Panc1 (cell line): ENCODE measurements around the gene FAM149A. TPM values are rescaled to one million over a fixed set of nuclear protein-coding genes. Genes with fewer than 3 reads are reported as not detected.

ENCODE experiments used
- ATAC-seq: fragments of 200-7000 bp; cut with Tn5 transposase; 2 replicates; pipeline ENCODE4 v1.9.1; 2020; ENCODE audit warnings: mild to moderate bottlenecking, moderate library complexity
- BruUV-seq: library from RNA; stranded (reverse); fragments of 400-500 nt; replicated peaks from 2 replicates; lab custom pipeline; 2021; lab: Mats Ljungman, UMichigan
- CTCF ChIA-PET: fragments of 300-600 bp; sonication (Branson Sonifier 250); formaldehyde crosslinking; loops from one replicate; lab custom pipeline; 2022; ENCODE audit warnings: antibody characterized with exemption; lab: Charles Lee
- POLR2A ChIA-PET: fragments of 300-600 bp; sonication (Branson Sonifier 250); formaldehyde crosslinking; loops from one replicate; lab custom pipeline; 2022; ENCODE audit warnings: antibody characterized with exemption; lab: Charles Lee
- DNase-seq: peaks from one replicate; pipeline ENCODE4 v3.0.0-alpha.2; 2010; ENCODE audit warnings: low read depth, low spot score
- H3K27ac ChIP-seq: 2 replicates; pipeline ENCODE4 v1.5.1; 2011; ENCODE audit warnings: mild to moderate bottlenecking, low read length, inconsistent platforms
- H3K27me3 ChIP-seq: fragments of 200-500 bp; sonication (Bioruptor generic); 2 replicates; pipeline ENCODE4 v1.6.0; 2014; ENCODE audit warnings: low read length, inconsistent platforms; ENCODE audit not compliant: control insufficient read depth, insufficient read depth
- H3K36me3 ChIP-seq: fragments of 200-500 bp; sonication (Bioruptor generic); 2 replicates; pipeline ENCODE4 v1.5.1; 2014; ENCODE audit warnings: inconsistent platforms, mild to moderate bottlenecking, low read length, moderate library complexity; ENCODE audit not compliant: control insufficient read depth, insufficient read depth
- H3K4me1 ChIP-seq: 2 replicates; pipeline ENCODE4 v1.5.1; 2011; ENCODE audit warnings: inconsistent platforms, mild to moderate bottlenecking, low read length, moderate library complexity; ENCODE audit not compliant: control insufficient read depth, insufficient read depth
- H3K4me3 ChIP-seq, 2 experiments: 2 replicates each; pipeline ENCODE4 v1.5.1; 2011 to 2012; ENCODE audit warnings: low read depth in 2 of 2, low read length in 2 of 2, mild to moderate bottlenecking in 2 of 2, inconsistent platforms in 1 of 2, moderate library complexity in 1 of 2
- H3K9me3 ChIP-seq: fragments of 200-500 bp; sonication (Bioruptor generic); 2 replicates; pipeline ENCODE4 v1.5.1; 2014; ENCODE audit warnings: low read depth, mild to moderate bottlenecking, inconsistent platforms, low read length, moderate library complexity; ENCODE audit not compliant: control insufficient read depth, insufficient read depth
- POLR2AphosphoS5 ChIP-seq: IDR thresholded peaks from 2 replicates; pipeline ENCODE4 v1.6.1; 2012; ENCODE audit warnings: mild to moderate bottlenecking, low read depth, low read length, moderate library complexity
- SIN3A ChIP-seq: IDR thresholded peaks from 2 replicates; pipeline ENCODE4 v1.6.1; 2012; ENCODE audit warnings: low read depth, mild to moderate bottlenecking, low read length, moderate library complexity, borderline replicate concordance; ENCODE audit not compliant: insufficient read depth
- TCF7L2 ChIP-seq: IDR thresholded peaks from 2 replicates; pipeline ENCODE4 v1.6.1; 2011; ENCODE audit warnings: mild to moderate bottlenecking, low read depth, low read length, inconsistent platforms
- in situ Hi-C: cut with HindIII; loops from 2 replicates; pipeline ENCODE4 v1.10.0; 2016; ENCODE audit warnings: low sequenced_read_pairs, low pct_unique_long_range_greater_than_20kb
- intact Hi-C: fragments of 100-400 bp; cut with micrococcal nuclease; formaldehyde crosslinking; loops from one replicate; pipeline ENCODE4 v1.10.0; 2022; ENCODE audit not compliant: unreplicated experiment
- total RNA-seq: library from RNA; stranded (reverse); gene quantifications from one replicate; pipeline ENCODE4 v1.2.1, GENCODE V29; 2021; ENCODE audit not compliant: unreplicated experiment
- TF ChIP-seq, protein P1 (sequence below), 2 experiments: IDR thresholded peaks; 2 replicates each; pipeline ENCODE4 v1.6.1; 2011 to 2012; ENCODE audit warnings: low read depth in 2 of 2, control low read depth in 1 of 2, low read length in 1 of 2, mild to moderate bottlenecking in 1 of 2, moderate library complexity in 1 of 2; ENCODE audit not compliant: insufficient read depth in 1 of 2
- TF ChIP-seq, protein P2 (sequence below): fragments of 450-650 bp; IDR thresholded peaks from 2 replicates; pipeline ENCODE4 v1.5.1; 2017; ENCODE audit warnings: mild to moderate bottlenecking

The FAM149A gene
- total RNA-seq, 1 experiment from 2014 or later: 0.13 TPM

DNA sequence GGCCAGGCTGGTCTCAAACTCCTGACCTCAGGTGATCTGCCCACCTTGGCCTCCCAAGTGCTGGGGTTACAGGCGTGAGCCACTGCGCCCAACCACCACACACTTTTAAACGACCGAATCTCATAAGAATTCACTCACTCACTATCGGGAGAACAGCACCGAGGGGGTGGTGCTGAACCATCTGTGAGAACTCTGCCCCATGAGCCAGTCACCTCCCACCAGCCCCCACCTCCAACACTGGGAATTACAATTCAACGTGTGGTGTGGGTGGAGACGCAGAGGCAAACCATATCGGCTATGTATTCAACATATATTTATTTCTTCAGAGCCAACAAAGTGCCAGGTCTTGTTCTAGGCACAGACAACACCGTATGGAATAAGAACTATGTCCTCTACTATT lies 32.0 kb upstream of the FAM149A start:
- ChIA-PET CTCF (no interaction called here), POLR2A (no interaction called here)
- intact Hi-C loops: no loop called here
- DNase-seq: no peak
- H3K27ac ChIP-seq: no peak overlapping the region
- no peaks in the 10 kb centered on the region for H3K9me3 ChIP-seq
- no peak for ATAC-seq
- no peak overlapping the region for H3K4me3 ChIP-seq
- TF ChIP-seq, protein P1, sequence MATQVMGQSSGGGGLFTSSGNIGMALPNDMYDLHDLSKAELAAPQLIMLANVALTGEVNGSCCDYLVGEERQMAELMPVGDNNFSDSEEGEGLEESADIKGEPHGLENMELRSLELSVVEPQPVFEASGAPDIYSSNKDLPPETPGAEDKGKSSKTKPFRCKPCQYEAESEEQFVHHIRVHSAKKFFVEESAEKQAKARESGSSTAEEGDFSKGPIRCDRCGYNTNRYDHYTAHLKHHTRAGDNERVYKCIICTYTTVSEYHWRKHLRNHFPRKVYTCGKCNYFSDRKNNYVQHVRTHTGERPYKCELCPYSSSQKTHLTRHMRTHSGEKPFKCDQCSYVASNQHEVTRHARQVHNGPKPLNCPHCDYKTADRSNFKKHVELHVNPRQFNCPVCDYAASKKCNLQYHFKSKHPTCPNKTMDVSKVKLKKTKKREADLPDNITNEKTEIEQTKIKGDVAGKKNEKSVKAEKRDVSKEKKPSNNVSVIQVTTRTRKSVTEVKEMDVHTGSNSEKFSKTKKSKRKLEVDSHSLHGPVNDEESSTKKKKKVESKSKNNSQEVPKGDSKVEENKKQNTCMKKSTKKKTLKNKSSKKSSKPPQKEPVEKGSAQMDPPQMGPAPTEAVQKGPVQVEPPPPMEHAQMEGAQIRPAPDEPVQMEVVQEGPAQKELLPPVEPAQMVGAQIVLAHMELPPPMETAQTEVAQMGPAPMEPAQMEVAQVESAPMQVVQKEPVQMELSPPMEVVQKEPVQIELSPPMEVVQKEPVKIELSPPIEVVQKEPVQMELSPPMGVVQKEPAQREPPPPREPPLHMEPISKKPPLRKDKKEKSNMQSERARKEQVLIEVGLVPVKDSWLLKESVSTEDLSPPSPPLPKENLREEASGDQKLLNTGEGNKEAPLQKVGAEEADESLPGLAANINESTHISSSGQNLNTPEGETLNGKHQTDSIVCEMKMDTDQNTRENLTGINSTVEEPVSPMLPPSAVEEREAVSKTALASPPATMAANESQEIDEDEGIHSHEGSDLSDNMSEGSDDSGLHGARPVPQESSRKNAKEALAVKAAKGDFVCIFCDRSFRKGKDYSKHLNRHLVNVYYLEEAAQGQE (IDR thresholded peaks at IDR 0.05; ENCODE audit: insufficient read depth in 1 of 2, low read depth in 2 of 2, low read length in 1 of 2): no peak
- TF ChIP-seq SIN3A: no peak
- TF ChIP-seq TCF7L2: no peak
- TF ChIP-seq POLR2AphosphoS5: no peak
- TF ChIP-seq, protein P2, sequence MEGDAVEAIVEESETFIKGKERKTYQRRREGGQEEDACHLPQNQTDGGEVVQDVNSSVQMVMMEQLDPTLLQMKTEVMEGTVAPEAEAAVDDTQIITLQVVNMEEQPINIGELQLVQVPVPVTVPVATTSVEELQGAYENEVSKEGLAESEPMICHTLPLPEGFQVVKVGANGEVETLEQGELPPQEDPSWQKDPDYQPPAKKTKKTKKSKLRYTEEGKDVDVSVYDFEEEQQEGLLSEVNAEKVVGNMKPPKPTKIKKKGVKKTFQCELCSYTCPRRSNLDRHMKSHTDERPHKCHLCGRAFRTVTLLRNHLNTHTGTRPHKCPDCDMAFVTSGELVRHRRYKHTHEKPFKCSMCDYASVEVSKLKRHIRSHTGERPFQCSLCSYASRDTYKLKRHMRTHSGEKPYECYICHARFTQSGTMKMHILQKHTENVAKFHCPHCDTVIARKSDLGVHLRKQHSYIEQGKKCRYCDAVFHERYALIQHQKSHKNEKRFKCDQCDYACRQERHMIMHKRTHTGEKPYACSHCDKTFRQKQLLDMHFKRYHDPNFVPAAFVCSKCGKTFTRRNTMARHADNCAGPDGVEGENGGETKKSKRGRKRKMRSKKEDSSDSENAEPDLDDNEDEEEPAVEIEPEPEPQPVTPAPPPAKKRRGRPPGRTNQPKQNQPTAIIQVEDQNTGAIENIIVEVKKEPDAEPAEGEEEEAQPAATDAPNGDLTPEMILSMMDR: no peak
- H3K36me3 ChIP-seq: no peaks in the 10 kb centered on the region
- no TSS peak for BruUV-seq
- in situ Hi-C loops: no loop called here
- H3K4me1 ChIP-seq: no peaks in the 10 kb centered on the region
- no peaks in the 10 kb centered on the region; the same call in 1 of the 2 replicates for H3K27me3 ChIP-seq

DNA sequence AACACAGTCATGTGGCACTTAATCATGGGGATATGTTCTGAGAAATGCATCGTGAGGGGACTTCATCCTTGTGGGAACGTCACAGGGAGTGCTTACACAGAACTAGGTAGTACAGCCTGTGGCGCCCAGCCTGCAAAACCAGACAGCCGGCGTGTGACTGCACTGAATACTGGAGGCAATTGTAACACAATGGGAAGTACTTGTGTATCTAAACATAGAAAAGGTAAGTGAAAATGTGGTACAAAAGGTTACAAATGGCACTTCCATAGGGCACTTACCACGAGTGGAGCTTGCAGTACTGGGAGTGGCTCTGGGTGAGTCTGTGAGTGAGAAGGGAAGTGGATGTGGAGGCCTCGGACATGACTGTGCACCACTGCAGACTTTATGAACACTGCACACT lies 30.3 kb upstream of the FAM149A start:
- Histone ChIP-seq H3K36me3 (no peaks in the 10 kb centered on the region), H3K27me3 (peaks cover 2% of the 10 kb centered on the region), H3K4me1 (no peaks in the 10 kb centered on the region), H3K4me3 (no peak overlapping the region), H3K9me3 (no peaks in the 10 kb centered on the region), H3K27ac (no peak overlapping the region)
- CTCF ChIA-PET: no interaction called here
- POLR2A ChIA-PET: no interaction called here
- DNase-seq (no peak), ATAC-seq (no peak)
- in situ Hi-C loops: no loop called here
- BruUV-seq: no TSS peak
- intact Hi-C loops: no loop called here
- TF ChIP-seq POLR2AphosphoS5: no peak
- TF ChIP-seq, protein P1 (IDR thresholded peaks at IDR 0.05; ENCODE audit: insufficient read depth in 1 of 2, low read depth in 2 of 2, low read length in 1 of 2): no peak
- no peak for TF ChIP-seq SIN3A
- no peak for TF ChIP-seq TCF7L2
